Fibroblast of skin of left biceps (primary cell): Measurements from ENCODE around the gene ADGRF3.
"Not testable (repeated sequence)": the region's sequence is repeated elsewhere in the genome, so short reads cannot be mapped to it uniquely, and the experiment has no call there.

ENCODE experiments used
- DNase-seq, 2 experiments: peaks; one replicate each; pipeline ENCODE4 v3.0.0-alpha.2; 2013; ENCODE audit warnings: low read depth in 2 of 2

The ADGRF3 gene

GRCh38 chr2:26351375-26352090 is 4.9 kb upstream of the ADGRF3 start:
- no peak for DNase-seq

GRCh38 chr2:26349690-26350089 is 3.1 kb upstream of the ADGRF3 start:
- no peak for DNase-seq

DNA sequence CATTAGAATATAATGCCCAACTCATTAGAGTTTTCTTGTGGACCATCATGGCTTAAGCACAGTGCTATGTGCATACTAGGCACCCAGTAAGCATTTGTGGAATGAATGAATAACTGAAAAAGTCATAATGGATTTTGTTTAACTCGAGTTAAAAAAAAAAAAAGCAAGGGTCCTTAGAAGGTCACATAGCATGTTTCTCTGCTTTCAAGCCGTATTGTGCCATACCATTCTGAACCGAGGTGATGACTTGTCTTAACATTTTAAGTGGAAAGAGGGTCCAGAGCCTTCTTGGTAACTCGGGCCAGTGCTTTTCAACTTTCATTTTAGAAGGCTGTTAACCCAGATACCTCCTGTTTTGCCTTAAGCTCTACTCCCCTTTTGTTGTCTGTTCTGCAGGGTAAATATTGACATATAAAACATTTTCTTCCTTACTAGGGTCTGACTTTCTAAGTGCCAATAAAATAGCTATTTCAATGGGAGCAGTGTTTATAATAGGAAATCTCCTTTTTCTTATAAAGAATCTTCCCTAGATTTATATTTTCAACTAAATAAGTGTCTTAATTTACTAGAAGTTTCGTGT is 787 bp upstream of the ADGRF3 start:
- no peak for DNase-seq

DNA sequence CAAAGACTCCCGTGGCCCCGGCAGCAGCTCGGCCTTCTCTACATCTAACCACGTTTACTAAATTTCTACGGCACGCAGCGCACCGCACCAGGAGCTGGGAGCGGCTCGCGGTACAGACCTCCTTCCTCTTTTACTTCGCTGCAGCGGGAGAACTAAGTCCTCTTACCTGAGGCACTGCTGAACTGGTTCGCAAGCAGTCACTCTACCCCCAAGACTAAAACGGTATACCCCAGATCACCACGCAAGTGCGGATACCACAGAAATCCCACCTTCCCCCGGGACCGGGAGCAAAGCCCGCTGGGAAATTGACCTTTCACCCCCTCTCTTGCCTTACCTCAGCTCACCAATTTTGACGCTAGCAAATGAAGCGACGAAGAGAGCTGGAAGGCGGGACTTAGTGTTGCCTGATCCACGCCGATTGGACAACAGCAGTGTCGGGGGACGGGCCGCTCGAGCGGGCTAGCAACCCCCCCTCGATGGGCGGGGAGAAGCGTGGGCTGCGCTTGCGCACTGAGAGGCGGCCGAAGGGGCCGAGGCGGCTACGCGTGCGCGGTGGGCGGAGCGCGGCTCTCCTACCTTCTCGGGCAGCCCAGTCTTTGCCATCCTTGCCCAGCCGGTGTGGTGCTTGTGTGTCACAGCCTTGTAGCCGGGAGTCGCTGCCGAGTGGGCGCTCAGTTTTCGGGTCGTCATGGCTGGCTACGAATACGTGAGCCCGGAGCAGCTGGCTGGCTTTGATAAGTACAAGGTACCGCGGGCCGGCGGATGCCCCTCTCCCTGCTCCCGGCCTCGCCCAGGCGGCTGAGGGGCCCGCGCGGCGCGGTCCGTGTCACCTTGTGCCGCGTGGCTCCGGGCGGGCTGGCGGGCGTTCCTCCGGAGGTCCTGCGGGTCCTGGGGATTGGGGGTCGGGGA is 790 bp downstream of the ADGRF3 start, which contains the start of gene SELENOI:
TSS of gene SELENOI (plus strand) at position 599 of the 909 bp plus-strand sequence. CDS start at position 689, 90 bp downstream.
- peak; percentile 97 to 98 for DNase-seq

DNA sequence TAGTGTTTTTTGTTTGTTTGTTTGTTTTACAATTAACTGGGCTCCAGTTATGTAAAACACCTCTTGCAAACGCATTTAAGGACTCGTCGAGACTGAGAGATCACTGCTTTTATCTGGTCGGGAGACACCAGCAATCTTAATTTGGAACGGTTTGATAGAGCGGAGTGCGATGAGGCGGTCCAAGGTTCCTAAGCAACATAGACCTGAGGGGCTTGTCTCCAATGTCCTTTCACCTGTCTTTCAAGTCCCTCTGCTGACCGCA is 1.4 kb downstream of the ADGRF3 start:
- no peak for DNase-seq

GRCh38 chr2:26344581-26345282 is 1.9 kb downstream of the ADGRF3 start:
- DNase-seq = no peak

DNA sequence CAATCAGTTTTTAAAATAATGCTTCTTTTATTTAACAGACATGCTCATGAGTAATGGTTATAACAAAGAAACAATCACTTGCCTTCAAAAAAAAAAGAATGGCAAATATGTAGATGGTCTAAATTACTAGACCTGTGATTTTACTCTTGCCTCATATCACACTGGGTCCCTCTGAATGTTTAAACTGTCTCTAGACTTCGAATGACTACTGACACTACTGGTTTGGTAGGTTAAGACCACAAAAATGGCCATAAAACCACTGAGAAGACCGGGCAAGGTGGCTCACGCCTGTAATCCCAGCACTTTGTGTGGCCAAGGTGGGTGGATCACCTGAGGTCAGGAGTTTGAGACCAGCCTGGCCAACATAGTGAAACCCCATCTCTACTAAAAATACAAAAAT is 5.8 kb downstream of the ADGRF3 start:
- no peak for DNase-seq

- DNase-seq = no peak
Measured at GRCh38 chr2:26337298-26337697, 9.3 kb downstream of the ADGRF3 start.

- DNase-seq = no peak
Measured at GRCh38 chr2:26336719-26337118, 9.9 kb downstream of the ADGRF3 start.

- DNase-seq = no peak
Measured at GRCh38 chr2:26335231-26335630, 11.4 kb downstream of the ADGRF3 start.

DNA sequence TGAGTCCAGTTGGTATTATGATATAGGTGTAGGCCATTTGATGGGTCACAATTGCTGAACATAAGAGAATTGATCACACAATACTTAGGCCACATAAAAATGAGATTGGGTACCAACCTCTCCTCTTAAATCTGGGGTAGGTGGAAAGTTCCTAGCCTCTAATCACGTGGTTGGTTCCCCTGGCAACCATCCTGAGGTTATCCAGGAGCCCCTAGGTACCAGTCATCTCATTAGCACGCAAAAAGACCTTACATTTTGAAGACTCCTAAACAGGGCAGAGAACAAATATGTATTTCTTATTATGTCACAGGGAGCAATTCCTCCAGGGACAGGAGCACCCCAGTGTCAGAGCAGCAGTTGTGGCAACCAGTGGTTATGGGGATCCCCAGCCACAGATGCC is 13.3 kb downstream of the ADGRF3 start:
- no peak for DNase-seq

DNA sequence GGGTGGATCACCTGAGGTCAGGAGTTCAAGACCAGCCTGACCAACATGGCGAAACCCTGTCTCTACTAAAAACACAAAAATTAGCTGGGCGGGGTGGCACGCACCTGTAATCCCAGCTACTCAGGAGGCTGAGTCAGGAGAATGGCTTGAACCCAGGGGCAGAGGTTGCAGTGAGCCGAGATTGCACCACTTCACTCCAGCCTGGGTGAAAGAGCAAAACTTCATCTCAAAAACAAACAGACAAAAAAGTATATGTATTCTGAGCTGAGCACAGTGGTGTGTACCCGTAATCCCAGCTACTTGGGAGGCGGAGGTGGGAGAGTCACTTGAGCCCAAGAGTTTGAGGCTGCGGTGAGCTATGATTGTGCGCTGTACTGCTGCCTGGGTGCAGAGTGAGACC is 15.3 kb downstream of the ADGRF3 start:
- DNase-seq = not testable (repeated sequence)

- DNase-seq = no peak
Measured at GRCh38 chr2:26330604-26331003, 16.0 kb downstream of the ADGRF3 start.

DNA sequence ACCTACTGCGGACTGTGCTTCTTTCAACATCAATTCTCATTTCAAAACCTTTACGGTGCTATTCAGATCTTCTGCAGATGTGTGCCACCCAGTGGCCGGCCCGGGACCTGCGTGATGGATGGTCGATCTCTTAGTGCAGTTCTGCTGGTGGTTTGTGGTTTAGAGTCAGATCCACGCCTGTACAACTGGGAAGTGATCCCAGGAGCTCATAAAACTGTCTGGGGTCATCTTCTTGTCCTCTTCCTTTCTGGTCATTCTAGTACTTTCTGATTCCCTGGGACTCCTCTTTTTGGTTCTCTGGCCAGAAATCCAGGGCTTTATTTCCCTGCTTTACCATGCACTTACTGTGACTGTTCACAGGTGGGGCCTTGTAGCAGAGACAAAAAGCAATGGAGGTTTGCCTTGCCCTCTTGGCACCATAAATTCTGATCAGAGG is 16.5 kb downstream of the ADGRF3 start:
- peak; percentile 31 to 33 for DNase-seq

GRCh38 chr2:26329083-26329482 is 17.5 kb downstream of the ADGRF3 start:
- DNase-seq = not testable (repeated sequence)

GRCh38 chr2:26327291-26328272 is 19.0 kb downstream of the ADGRF3 start:
- DNase-seq = no peak

DNA sequence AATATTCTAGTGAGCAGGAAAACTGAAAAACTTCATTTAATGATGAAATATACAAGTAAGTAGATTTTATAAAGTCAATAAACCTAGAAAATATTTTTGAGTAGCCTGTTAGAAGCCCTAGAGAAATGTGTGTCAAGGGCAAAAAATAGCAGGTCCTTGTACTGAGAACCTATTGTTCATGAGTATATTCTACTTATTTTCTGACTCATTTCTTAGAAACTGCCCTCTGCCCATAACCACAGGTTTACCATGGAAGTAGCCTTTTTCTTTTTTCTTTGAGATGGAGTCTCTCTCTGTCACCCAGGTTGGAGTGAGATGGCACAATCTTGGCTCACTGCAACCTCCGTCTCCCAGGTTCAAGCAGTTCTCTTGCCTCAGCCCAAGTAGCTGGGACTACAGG is 20.1 kb downstream of the ADGRF3 start:
- DNase-seq = no peak

DNA sequence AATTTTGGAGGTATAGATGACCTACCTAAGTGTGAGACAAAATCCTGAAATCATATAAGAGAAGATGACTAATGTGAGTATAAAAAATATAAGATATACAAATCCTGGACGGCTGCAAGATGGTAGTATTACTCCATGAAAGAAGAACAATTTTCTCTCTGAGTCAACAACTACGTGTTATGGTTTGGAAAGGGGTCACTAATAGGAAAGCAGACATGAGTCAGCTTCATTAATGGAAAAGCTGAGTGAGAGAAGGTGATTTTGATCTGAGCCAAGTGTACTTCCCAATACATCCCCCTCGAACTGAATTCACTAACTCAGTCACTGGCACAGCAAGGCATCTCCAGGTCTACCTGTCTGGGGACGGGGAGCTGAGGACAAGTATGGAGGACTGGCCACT is 20.7 kb downstream of the ADGRF3 start:
- DNase-seq = no peak

DNA sequence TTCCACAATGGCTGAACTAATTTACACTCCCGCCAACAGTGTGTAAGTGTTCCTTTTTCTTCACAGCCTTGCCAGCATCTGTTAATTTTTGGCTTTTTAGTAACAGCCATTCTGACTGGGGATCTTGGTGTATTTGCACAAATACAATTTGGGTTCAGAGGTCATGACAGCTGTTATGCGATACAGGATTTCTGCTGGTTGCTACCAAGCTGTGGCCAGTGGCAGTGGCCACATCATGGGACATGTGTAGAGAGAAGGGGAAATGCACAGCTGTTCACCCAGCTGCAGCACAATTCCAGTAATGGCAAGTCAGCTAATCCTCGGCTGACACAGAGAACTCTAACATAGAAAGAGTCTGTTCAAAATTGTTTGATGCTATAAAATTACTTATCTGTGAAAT is 21.7 kb downstream of the ADGRF3 start:
- no peak for DNase-seq

DNA sequence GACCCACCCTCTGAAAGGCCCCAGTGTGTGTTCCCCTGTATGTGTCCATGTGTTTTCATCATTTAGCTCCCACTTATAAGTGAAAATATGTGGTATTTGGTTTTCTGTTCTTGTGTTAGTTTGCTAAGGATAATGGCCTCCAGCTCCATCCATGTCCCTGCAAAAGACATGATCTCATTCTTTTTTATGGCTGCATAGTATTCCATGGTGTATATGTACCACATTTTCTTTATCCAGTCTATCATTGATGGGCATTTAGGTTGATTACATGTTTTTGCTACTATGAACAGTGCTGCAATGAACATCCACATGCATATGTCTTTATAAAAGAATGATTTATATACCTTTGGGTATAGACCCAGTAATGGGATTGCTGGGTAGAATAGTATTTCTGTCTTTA is 22.1 kb downstream of the ADGRF3 start:
- not testable (repeated sequence) for DNase-seq

- no peak for DNase-seq
Measured at GRCh38 chr2:26318950-26319349, 27.6 kb downstream of the ADGRF3 start.
